Tibial nerve (tissue), 4 donors: ENCODE measurements around the gene PPIF. TPM values are rescaled to one million over a fixed set of nuclear protein-coding genes. Genes with fewer than 3 reads are reported as not detected.

ENCODE experiments used
- DNase-seq, 2 donors: peaks; one replicate each; pipeline ENCODE4 v3.0.0-alpha.2; 2019; ENCODE audit warnings: low spot score in 2 of 2
- H3K27ac ChIP-seq, 4 donors: fragments of 200-600 bp; sonication (generic) in 3 of 4; one replicate each; pipeline ENCODE4 v1.5.1; 2017 to 2019; ENCODE audit warnings: mild to moderate bottlenecking in 1 of 4
- H3K27me3 ChIP-seq, 2 donors: fragments of 200-600 bp; sonication (generic) in 1 of 2; one replicate each; pipeline versions ENCODE4 v1.5.1 to v1.6.0; 2017 to 2019
- H3K36me3 ChIP-seq, 3 donors: fragments of 200-600 bp; sonication (generic); one replicate each; pipeline ENCODE4 v1.5.1; 2018 to 2019
- H3K4me1 ChIP-seq, 4 donors: fragments of 200-600 bp; sonication (generic) in 3 of 4; one replicate each; pipeline ENCODE4 v1.5.1; 2017 to 2019
- H3K4me3 ChIP-seq, 4 donors: fragments of 200-600 bp; sonication (generic) in 3 of 4; one replicate each; pipeline ENCODE4 v1.5.1; 2017 to 2019; ENCODE audit warnings: mild to moderate bottlenecking in 1 of 4, moderate library complexity in 1 of 4
- H3K9me3 ChIP-seq, 4 donors: fragments of 200-600 bp; sonication (generic) in 3 of 4; one replicate each; pipeline ENCODE4 v1.5.1; 2017 to 2019
- CTCF ChIP-seq, 5 experiments: fragments of 200-600 bp in 3 of 5; fragments of 450-650 bp in 2 of 5; sonication (generic) in 3 of 5; IDR thresholded peaks; one replicate each; pipeline ENCODE4 v1.5.1; 2016 to 2019; ENCODE audit warnings: antibody characterized with exemption in 5 of 5, mild to moderate bottlenecking in 3 of 5, moderate library complexity in 2 of 5
- EP300 ChIP-seq, 2 donors: sonication (generic); formaldehyde crosslinking; IDR thresholded peaks; one replicate each; pipeline ENCODE4 v1.6.1; 2017; ENCODE audit warnings: antibody characterized with exemption in 2 of 2, mild to moderate bottlenecking in 1 of 2
- POLR2A ChIP-seq, 2 donors: fragments of 450-650 bp; IDR thresholded peaks; one replicate each; pipeline ENCODE4 v1.6.1; 2017; ENCODE audit warnings: antibody characterized with exemption in 2 of 2, mild to moderate bottlenecking in 2 of 2, moderate library complexity in 2 of 2
- WGBS, 2 donors: methylation state at CpG; one replicate each; pipeline ENCODE4 v1.1.5; 2018; 5-methylcytosine and 5-hydroxymethylcytosine counted together
- total RNA-seq, 4 donors: library from RNA; depleted of rRNA; stranded (reverse); fragments of >200 nt; gene quantifications; one replicate each; pipeline ENCODE4 v1.1.0, GENCODE V29; 2016

PPIF gene
- total RNA-seq, 4 donors from 2014 or later: 16.6 to 36.0 (median 20.6) TPM

- DNase-seq: peak in 1 of 2 donors; percentile 5
- H3K4me3 ChIP-seq: no peak overlapping the region
- TF ChIP-seq POLR2A (IDR thresholded peaks at IDR 0.05) (no peak), EP300 (IDR thresholded peaks at IDR 0.05) (peak in 1 of 2 donors; percentile 26)
- H3K36me3 ChIP-seq: peaks cover 0 to 53% (median 0%) of the 10 kb centered on the region in 3 donors
- peak overlapping the region in 2 of 4 donors; percentile 62 to 64 for H3K27ac ChIP-seq
- peaks cover 0 to 59% (median 45%) of the 10 kb centered on the region in 4 donors for H3K4me1 ChIP-seq
- H3K27me3 ChIP-seq: no peaks in the 10 kb centered on the region
- 73 to 94% methylated on average over 10 to 11 of the region's 12 CpGs for WGBS, 2 donors
- no peaks in the 10 kb centered on the region for H3K9me3 ChIP-seq
Measured at GRCh38 chr10:79383974-79384606, 36.8 kb downstream of the PPIF start.

DNA sequence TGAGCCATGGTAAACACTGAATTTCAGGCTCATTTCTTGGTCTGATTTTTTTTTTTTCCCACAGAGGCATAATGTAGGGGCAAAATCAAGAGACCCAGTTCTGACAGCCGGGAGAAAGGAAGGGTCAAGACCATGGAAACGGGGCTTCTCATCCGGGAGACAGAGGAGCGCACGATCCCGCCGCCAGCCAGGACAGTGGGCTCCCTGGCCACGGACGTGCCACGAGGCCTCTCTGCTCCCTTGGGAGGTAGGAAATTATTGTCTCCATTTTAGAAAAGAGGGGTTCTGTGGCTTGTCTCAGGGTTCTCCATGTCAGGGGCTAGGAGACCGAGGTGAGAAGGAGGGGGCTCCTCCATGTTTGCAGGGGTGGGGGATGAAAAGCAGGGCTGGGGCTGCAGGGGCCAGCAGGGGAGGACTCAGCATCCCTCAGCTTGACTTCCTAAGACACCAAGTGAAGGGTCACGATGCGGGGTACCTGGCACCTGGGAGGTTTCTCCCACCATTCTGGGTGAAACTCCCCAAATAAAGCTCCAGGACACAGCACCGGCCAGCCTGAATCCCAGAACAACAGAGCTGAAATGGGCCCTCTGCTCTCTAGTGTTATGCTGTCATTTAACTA, 37.6 kb downstream of the PPIF start:
- Histone ChIP-seq H3K36me3 (peaks cover 0 to 59% (median 0%) of the 10 kb centered on the region in 3 donors), H3K4me3 (no peak overlapping the region), H3K27me3 (no peaks in the 10 kb centered on the region), H3K4me1 (peaks cover 0 to 53% (median 41%) of the 10 kb centered on the region in 4 donors), H3K27ac (peak overlapping the region in 2 of 4 donors; percentile 62 to 64), H3K9me3 (no peaks in the 10 kb centered on the region)
- WGBS, 2 donors: 73 to 78% methylated on average over 14 of the region's 14 CpGs
- DNase-seq: peak in 1 of 2 donors; percentile 4
- TF ChIP-seq POLR2A (IDR thresholded peaks at IDR 0.05): no peak
- no peak for TF ChIP-seq EP300 (IDR thresholded peaks at IDR 0.05)
- TF ChIP-seq CTCF (IDR thresholded peaks at IDR 0.05): no peak

DNA sequence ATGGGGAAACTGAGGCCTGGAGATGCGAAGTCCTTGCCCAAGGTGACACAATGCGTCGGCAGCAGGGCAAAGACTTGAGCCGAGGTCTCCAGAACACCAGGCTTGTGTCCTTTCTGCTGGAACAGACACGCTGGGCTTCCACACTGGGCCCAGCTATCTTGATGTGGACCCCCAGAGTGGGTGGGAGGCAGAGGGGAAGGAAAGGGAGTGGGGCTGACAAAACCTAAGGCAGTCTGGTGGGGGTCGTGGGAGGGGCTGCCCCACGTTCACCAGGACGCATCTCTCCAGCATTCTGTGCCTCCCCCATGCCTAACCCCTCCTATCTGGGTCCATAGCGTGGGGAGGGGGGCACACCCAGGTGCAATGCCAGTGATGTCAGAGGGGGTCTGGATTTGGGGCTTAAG, 38.1 kb downstream of the PPIF start:
- H3K4me3 ChIP-seq: no peak overlapping the region
- H3K9me3 ChIP-seq: no peaks in the 10 kb centered on the region
- peaks cover 0 to 64% (median 0%) of the 10 kb centered on the region in 3 donors for H3K36me3 ChIP-seq
- DNase-seq: no peak
- no peaks in the 10 kb centered on the region for H3K27me3 ChIP-seq
- 84% methylated on average over 9 of the region's 9 CpGs for WGBS, 2 donors
- H3K27ac ChIP-seq: peak overlapping the region in 2 of 4 donors; percentile 33 to 62
- peaks cover 0 to 55% (median 36%) of the 10 kb centered on the region in 4 donors for H3K4me1 ChIP-seq
- TF ChIP-seq POLR2A (IDR thresholded peaks at IDR 0.05) (no peak), CTCF (IDR thresholded peaks at IDR 0.05) (no peak), EP300 (IDR thresholded peaks at IDR 0.05) (no peak)

DNA sequence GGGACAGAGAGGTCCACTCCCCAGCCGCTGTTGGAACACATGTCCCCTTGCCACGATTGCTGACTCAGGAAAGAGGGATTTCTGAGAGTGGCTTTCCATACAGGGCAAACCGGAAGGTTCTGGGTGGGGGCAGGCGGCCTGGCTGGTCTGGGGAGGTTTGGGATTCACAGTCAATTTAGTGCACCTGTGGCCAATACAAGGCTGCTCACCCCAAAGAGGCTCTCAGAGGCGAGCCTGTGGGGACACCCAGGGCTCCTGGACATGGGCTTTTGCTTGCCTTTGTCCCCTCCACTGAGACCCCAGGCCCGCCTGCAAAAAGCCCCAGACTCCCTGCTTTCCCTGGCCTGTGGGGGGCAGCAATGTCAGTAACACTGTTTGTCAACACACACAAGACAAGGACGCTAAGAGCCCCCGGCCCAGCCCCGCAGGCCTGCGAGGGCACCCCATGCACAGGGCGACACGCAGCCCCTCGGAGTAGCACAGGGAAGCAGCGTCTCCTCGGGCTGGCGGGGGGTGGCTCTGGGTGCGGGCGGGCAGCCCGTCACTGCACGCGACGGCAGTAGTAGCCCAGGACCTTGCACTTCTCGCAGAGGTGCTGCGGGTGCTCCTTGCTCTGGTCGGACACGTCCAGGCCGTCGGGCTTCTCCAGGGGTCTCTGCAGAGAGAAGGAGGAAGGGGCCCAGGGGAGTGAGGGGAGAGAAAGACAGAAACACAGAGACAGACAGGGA, 38.7 kb downstream of the PPIF start:
- peaks cover 0 to 55% (median 30%) of the 10 kb centered on the region in 4 donors for H3K4me1 ChIP-seq
- no peaks in the 10 kb centered on the region for H3K9me3 ChIP-seq
- 78 to 79% methylated on average over 24 to 28 of the region's 28 CpGs for WGBS, 2 donors
- H3K36me3 ChIP-seq: peaks cover 0 to 70% (median 0%) of the 10 kb centered on the region in 3 donors
- no peak overlapping the region for H3K4me3 ChIP-seq
- H3K27me3 ChIP-seq: no peaks in the 10 kb centered on the region
- peak overlapping the region in 2 of 4 donors; percentile 10 to 84 for H3K27ac ChIP-seq
- peak; percentile 4 to 11 for DNase-seq
- TF ChIP-seq POLR2A (IDR thresholded peaks at IDR 0.05) (no peak), CTCF (IDR thresholded peaks at IDR 0.05) (no peak), EP300 (IDR thresholded peaks at IDR 0.05) (no peak)

- Histone ChIP-seq H3K4me3 (no peak overlapping the region), H3K9me3 (no peaks in the 10 kb centered on the region), H3K36me3 (peaks cover 0 to 73% (median 0%) of the 10 kb centered on the region in 3 donors), H3K4me1 (peaks cover 0 to 54% (median 26%) of the 10 kb centered on the region in 4 donors), H3K27me3 (no peaks in the 10 kb centered on the region), H3K27ac (peak overlapping the region in 2 of 4 donors; percentile 37 to 84)
- peak; percentile 5 to 10 for DNase-seq
- TF ChIP-seq CTCF (IDR thresholded peaks at IDR 0.05) (no peak), POLR2A (IDR thresholded peaks at IDR 0.05) (no peak), EP300 (IDR thresholded peaks at IDR 0.05) (no peak)
- WGBS, 2 donors: 53 to 64% methylated on average over 18 to 20 of the region's 24 CpGs
Measured at GRCh38 chr10:79386637-79387465, 39.6 kb downstream of the PPIF start.
